CD4-positive, alpha-beta T cell (primary cell): ENCODE data around the gene MAST3. TPM values are rescaled to one million over a fixed set of nuclear protein-coding genes. Genes with fewer than 3 reads are reported as not detected.
"Not testable (repeated sequence)": the region's sequence is repeated elsewhere in the genome, so short reads cannot be mapped to it uniquely, and the experiment has no call there.

Experiments used
- ATAC-seq: fragments of 200-7000 bp; cut with Tn5 transposase; one replicate; pipeline ENCODE4 v1.10.0; 2022; ENCODE audit warnings: mild to moderate bottlenecking; ENCODE audit not compliant: poor library complexity
- CTCF ChIA-PET: fragments of 350-600 bp; sonication (Branson Sonifier 250); formaldehyde crosslinking; loops from one replicate; lab custom pipeline; 2021; ENCODE audit warnings: antibody characterized with exemption, inconsistent platforms; lab: Charles Lee
- POLR2A ChIA-PET: fragments of 350-600 bp; sonication (Branson Sonifier 250); formaldehyde crosslinking; loops from one replicate; lab custom pipeline; 2021; ENCODE audit warnings: antibody characterized with exemption, inconsistent platforms; lab: Charles Lee
- DNase-seq, 14 experiments: peaks; one replicate each; pipeline ENCODE4 v3.0.0-alpha.2; 2013 to 2020; ENCODE audit warnings: mixed read lengths in 2 of 14
- H3K27ac ChIP-seq, 2 donors: one replicate each; pipeline versions ENCODE4 v1.5.1 to v1.7.0; 2013; ENCODE audit warnings: low read length in 2 of 2, low read depth in 1 of 2, mild to moderate bottlenecking in 1 of 2
- H3K27me3 ChIP-seq, 2 experiments: 1 replicate in 1 of 2; 2 replicates in 1 of 2; pipeline versions ENCODE4 v1.6.1 to v1.7.0; 2013; ENCODE audit warnings: low read length in 2 of 2, control low read depth in 1 of 2, mild to moderate bottlenecking in 1 of 2, moderate library complexity in 1 of 2; ENCODE audit not compliant: insufficient read depth in 2 of 2, control insufficient read depth in 1 of 2
- H3K36me3 ChIP-seq: one replicate; pipeline ENCODE4 v1.6.1; 2013; ENCODE audit warnings: low read length, control low read depth; ENCODE audit not compliant: insufficient read depth
- H3K4me1 ChIP-seq: one replicate; pipeline ENCODE4 v1.6.1; 2013; ENCODE audit warnings: low read length, control low read depth; ENCODE audit not compliant: insufficient read depth
- H3K4me3 ChIP-seq: one replicate; pipeline ENCODE4 v1.5.1; 2013; ENCODE audit warnings: mild to moderate bottlenecking, low read length, moderate library complexity
- H3K9me3 ChIP-seq, 2 experiments: 1 replicate in 1 of 2; 2 replicates in 1 of 2; pipeline versions ENCODE4 v1.6.1 to v1.7.0; 2013; ENCODE audit warnings: low read length in 2 of 2, mild to moderate bottlenecking in 2 of 2, control low read depth in 1 of 2, moderate library complexity in 1 of 2; ENCODE audit not compliant: control insufficient read depth in 1 of 2, insufficient read depth in 1 of 2
- H3K27ac Mint-ChIP-seq: one replicate; pipeline ENCODE4 v1.8.0; 2020; ENCODE audit warnings: mixed read lengths
- H3K27me3 Mint-ChIP-seq: one replicate; pipeline ENCODE4 v1.8.0; 2021; ENCODE audit warnings: mixed read lengths
- H3K36me3 Mint-ChIP-seq: one replicate; pipeline ENCODE4 v1.8.0; 2021; ENCODE audit warnings: low read depth, mixed read lengths
- H3K4me1 Mint-ChIP-seq: one replicate; pipeline ENCODE4 v1.8.0; 2021; ENCODE audit warnings: low read depth, mixed read lengths
- H3K4me3 Mint-ChIP-seq: one replicate; pipeline ENCODE4 v1.8.0; 2020; ENCODE audit warnings: mild to moderate bottlenecking, mixed read lengths
- H3K9me3 Mint-ChIP-seq: one replicate; pipeline ENCODE4 v1.8.0; 2020; ENCODE audit warnings: mixed read lengths
- CTCF ChIP-seq: fragments of 200-600 bp; IDR thresholded peaks from one replicate; pipeline ENCODE4 v1.8.0; 2022; ENCODE audit warnings: antibody characterized with exemption, mild to moderate bottlenecking
- intact Hi-C, 2 experiments: fragments of 100-400 bp; cut with DNase I in 1 of 2; cut with micrococcal nuclease in 1 of 2; formaldehyde crosslinking; loops; one replicate each; pipeline versions ENCODE4 v1.15.1 to v1.9.0; 2023 to 2025; cut with DNase I, micrococcal nuclease
- total RNA-seq, 174 experiments: library from RNA in 2 of 174; stranded (reverse) in 2 of 174; gene quantifications; one replicate each; pipeline ENCODE4 v1.2.3 and lab custom pipeline; 2021 to 2026

MAST3 gene
- total RNA-seq, 2 experiments from 2014 or later = 16.1 to 16.4 TPM

- peaks cover 47% of the 10 kb centered on the region for H3K4me1 ChIP-seq
- intact Hi-C loops = no loop called here
- no peaks in the 10 kb centered on the region for H3K9me3 ChIP-seq
- H3K27me3 Mint-ChIP-seq = no peaks in the 10 kb centered on the region
- H3K4me1 Mint-ChIP-seq = peaks cover 36% of the 10 kb centered on the region
- no peak overlapping the region for H3K4me3 ChIP-seq
- H3K4me3 Mint-ChIP-seq = peak overlapping the region; percentile 42
- H3K36me3 ChIP-seq = no peaks in the 10 kb centered on the region
- no peak for TF ChIP-seq CTCF
- DNase-seq = no peak
- H3K9me3 Mint-ChIP-seq = no peaks in the 10 kb centered on the region
- no peak overlapping the region for H3K27ac Mint-ChIP-seq
- ChIA-PET POLR2A (no interaction called here), CTCF (no interaction called here)
- peaks cover 6% of the 10 kb centered on the region for H3K36me3 Mint-ChIP-seq
- H3K27ac ChIP-seq = no peak overlapping the region
- ATAC-seq = no peak
- no peaks in the 10 kb centered on the region for H3K27me3 ChIP-seq
Observed at GRCh38 chr19:18101268-18101667, 3.7 kb downstream of the MAST3 start.

- H3K9me3 Mint-ChIP-seq = no peaks in the 10 kb centered on the region
- no peak for TF ChIP-seq CTCF
- peaks cover 42% of the 10 kb centered on the region for H3K4me1 ChIP-seq
Observed at GRCh38 chr19:18102916-18103542, 5.5 kb downstream of the MAST3 start.

GRCh38 chr19:18104793-18105131 is 7.2 kb downstream of the MAST3 start:
- CTCF ChIA-PET = no interaction called here
- intact Hi-C loops = no loop called here
- H3K27ac ChIP-seq = no peak overlapping the region
- Mint-ChIP-seq H3K9me3 (no peaks in the 10 kb centered on the region), H3K27me3 (no peaks in the 10 kb centered on the region), H3K27ac (peak overlapping the region; percentile 25), H3K36me3 (peaks cover 2% of the 10 kb centered on the region), H3K4me1 (peaks cover 29% of the 10 kb centered on the region), H3K4me3 (peak overlapping the region; percentile 80)
- peak overlapping the region; percentile 52 for H3K4me3 ChIP-seq
- no peak for DNase-seq
- no peaks in the 10 kb centered on the region for H3K36me3 ChIP-seq
- peaks cover 33% of the 10 kb centered on the region for H3K4me1 ChIP-seq
- H3K27me3 ChIP-seq = no peaks in the 10 kb centered on the region
- ATAC-seq = no peak
- no peaks in the 10 kb centered on the region for H3K9me3 ChIP-seq
- POLR2A ChIA-PET = interaction anchor here (1.0 to 8.8 kb wide), 4 partner anchors 15 to 177 kb away, joined by 3 to 99 read pairs (median 3); partner anchors contain the start of genes IL12RB1 and JUND
- no peak for TF ChIP-seq CTCF

More at GRCh38 chr19:18102916-18103542, 5.5 kb downstream of the MAST3 start:
- Mint-ChIP-seq H3K4me3 (no peak overlapping the region), H3K27me3 (no peaks in the 10 kb centered on the region), H3K27ac (no peak overlapping the region), H3K4me1 (peaks cover 32% of the 10 kb centered on the region), H3K36me3 (peaks cover 6% of the 10 kb centered on the region)
- CTCF ChIA-PET = no interaction called here
- ATAC-seq = no peak
- no peaks in the 10 kb centered on the region for H3K27me3 ChIP-seq
- no peak overlapping the region for H3K4me3 ChIP-seq
- no peak overlapping the region for H3K27ac ChIP-seq
- no peaks in the 10 kb centered on the region for H3K9me3 ChIP-seq
- intact Hi-C loops = no loop called here
- DNase-seq = no peak
- POLR2A ChIA-PET = interaction anchor here (1.1 kb wide), 1 partner anchor 14 kb away, joined by 3 read pairs; no protein-coding TSS in a partner anchor
- H3K36me3 ChIP-seq = no peaks in the 10 kb centered on the region

GRCh38 chr19:18105259-18105658 is 7.7 kb downstream of the MAST3 start:
- H3K36me3 ChIP-seq, H3K27me3 Mint-ChIP-seq, H3K36me3 Mint-ChIP-seq, H3K27ac Mint-ChIP-seq, DNase-seq, CTCF ChIA-PET, intact Hi-C loops, H3K9me3 ChIP-seq, H3K27ac ChIP-seq, H3K9me3 Mint-ChIP-seq, ATAC-seq, H3K27me3 ChIP-seq, H3K4me3 ChIP-seq: not testable (repeated sequence)
- Mint-ChIP-seq H3K4me1 (peaks cover 27% of the 10 kb centered on the region), H3K4me3 (peak overlapping the region; percentile 80)
- H3K4me1 ChIP-seq = peaks cover 33% of the 10 kb centered on the region
- POLR2A ChIA-PET = interaction anchor here (1.0 to 8.8 kb wide), 3 partner anchors 15 to 98 kb away, joined by 3 to 99 read pairs (median 3); partner anchors contain the start of gene IL12RB1
